Retinal pigment epithelial cell (primary cell): ENCODE results near the gene TACC3.

ENCODE experiments used
- DNase-seq: peaks from one replicate; pipeline ENCODE4 v3.0.0-alpha.2; 2010; ENCODE audit warnings: low read depth
- H3K4me3 ChIP-seq: 2 replicates; pipeline ENCODE4 v1.5.1; 2011; ENCODE audit warnings: mild to moderate bottlenecking, low read length, control low read depth, moderate library complexity
- CTCF ChIP-seq: conservative IDR thresholded peaks from 2 replicates; pipeline ENCODE4 v1.5.1; 2011; ENCODE audit warnings: low read depth, low read length, control low read depth, inconsistent platforms

Gene TACC3

GRCh38 chr4:1766106-1767060 lies 45.1 kb downstream of the TACC3 start:
- no peak for DNase-seq
- no peak for TF ChIP-seq CTCF
- no peak overlapping the region for H3K4me3 ChIP-seq

GRCh38 chr4:1767061-1767769 lies 45.9 kb downstream of the TACC3 start:
- no peak for TF ChIP-seq CTCF
- peak overlapping the region; percentile 17 for H3K4me3 ChIP-seq
- no peak for DNase-seq

- peak overlapping the region; percentile 17 for H3K4me3 ChIP-seq
- peak; percentile 52 for TF ChIP-seq CTCF
- no peak for DNase-seq
These were observed 46.5 kb downstream of the TACC3 start for GRCh38 chr4:1767770-1768366.

GRCh38 chr4:1768367-1769034 lies 47.2 kb downstream of the TACC3 start:
- H3K4me3 ChIP-seq = no peak overlapping the region
- no peak for TF ChIP-seq CTCF

GRCh38 chr4:1769692-1770091 lies 48.4 kb downstream of the TACC3 start:
- no peak overlapping the region for H3K4me3 ChIP-seq
- no peak for TF ChIP-seq CTCF
- no peak for DNase-seq

More at GRCh38 chr4:1768367-1769034, 47.2 kb downstream of the TACC3 start:
- DNase-seq = no peak

- no peak for TF ChIP-seq CTCF
- no peak overlapping the region for H3K4me3 ChIP-seq
- DNase-seq = no peak
These were observed 48.9 kb downstream of the TACC3 start for GRCh38 chr4:1770245-1770644.
